Caco-2 (cell line): ENCODE measurements around the gene RIF1. TPM values are rescaled to one million over a fixed set of nuclear protein-coding genes. Genes with fewer than 3 reads are reported as not detected.

Experiments
- BruUV-seq: library from RNA; stranded (reverse); fragments of 400-500 nt; replicated peaks from 2 replicates; lab custom pipeline; 2021; lab: Mats Ljungman, UMichigan
- CTCF ChIA-PET: fragments of 300-600 bp; sonication (Branson Sonifier 250); formaldehyde crosslinking; loops from one replicate; lab custom pipeline; 2022; ENCODE audit warnings: antibody characterized with exemption; lab: Charles Lee
- POLR2A ChIA-PET: fragments of 300-600 bp; sonication (Branson Sonifier 250); formaldehyde crosslinking; loops from one replicate; lab custom pipeline; 2022; ENCODE audit warnings: antibody characterized with exemption; lab: Charles Lee
- DNase-seq, 2 experiments: peaks; one replicate each; pipeline versions ENCODE4 v3.0.0 to v3.0.0-alpha.2; 2020 to 2022
- H3K27me3 ChIP-seq: replicated peaks from 2 replicates; pipeline ENCODE4 v1.6.0; 2011; ENCODE audit warnings: low read length; ENCODE audit not compliant: control insufficient read depth, insufficient read depth
- H3K36me3 ChIP-seq: 2 replicates; pipeline ENCODE4 v1.5.1; 2011; ENCODE audit warnings: low read length; ENCODE audit not compliant: control insufficient read depth, insufficient read depth
- H3K4me1 ChIP-seq: fragments of 250-450 bp; sonication (Bioruptor Pico); 2 replicates; pipeline ENCODE4 v1.5.1; 2020; ENCODE audit warnings: mild to moderate bottlenecking
- H3K4me3 ChIP-seq: 2 replicates; pipeline ENCODE4 v1.5.1; 2011; ENCODE audit warnings: low read depth, mild to moderate bottlenecking, control low read depth, low read length
- H3K9me3 ChIP-seq: fragments of 250-450 bp; sonication (Bioruptor Pico); 2 replicates; pipeline ENCODE4 v1.5.1; 2020; ENCODE audit warnings: mild to moderate bottlenecking, moderate library complexity
- H3K27ac Mint-ChIP-seq: one replicate; pipeline ENCODE4 v1.8.0; 2022; ENCODE audit warnings: mixed read lengths; ENCODE audit not compliant: unreplicated experiment
- H3K27me3 Mint-ChIP-seq: one replicate; pipeline ENCODE4 v1.8.0; 2022; ENCODE audit warnings: mixed read lengths; ENCODE audit not compliant: insufficient read depth, unreplicated experiment
- H3K36me3 Mint-ChIP-seq: one replicate; pipeline ENCODE4 v1.8.0; 2022; ENCODE audit warnings: mild to moderate bottlenecking, mixed read lengths; ENCODE audit not compliant: insufficient read depth, unreplicated experiment
- H3K4me1 Mint-ChIP-seq: one replicate; pipeline ENCODE4 v1.8.0; 2022; ENCODE audit warnings: low read depth, mixed read lengths; ENCODE audit not compliant: unreplicated experiment
- H3K4me3 Mint-ChIP-seq: one replicate; pipeline ENCODE4 v1.8.0; 2022; ENCODE audit warnings: mild to moderate bottlenecking, moderate library complexity, mixed read lengths; ENCODE audit not compliant: unreplicated experiment
- H3K9me3 Mint-ChIP-seq: one replicate; pipeline ENCODE4 v1.8.0; 2022; ENCODE audit warnings: mixed read lengths; ENCODE audit not compliant: unreplicated experiment
- CTCF ChIP-seq, 2 experiments: fragments of 200-600 bp in 1 of 2; IDR thresholded peaks; 1 replicate in 1 of 2; 2 replicates in 1 of 2; pipeline versions ENCODE4 v1.5.1 to v1.8.0; 2011 to 2022; ENCODE audit warnings: antibody characterized with exemption in 1 of 2, control low read depth in 1 of 2, inconsistent platforms in 1 of 2, low read depth in 1 of 2, low read length in 1 of 2, mild to moderate bottlenecking in 1 of 2, moderate library complexity in 1 of 2; ENCODE audit not compliant: insufficient read depth in 1 of 2, severe bottlenecking in 1 of 2, unreplicated experiment in 1 of 2
- intact Hi-C: fragments of 100-400 bp; cut with micrococcal nuclease; formaldehyde crosslinking; loops from one replicate; pipeline ENCODE4 v1.10.0; 2022; ENCODE audit not compliant: unreplicated experiment
- total RNA-seq: library from RNA; stranded (reverse); gene quantifications from 2 replicates; pipeline ENCODE4 v1.2.3, GENCODE V29; 2022

The RIF1 gene
- total RNA-seq, 1 experiment from 2014 or later = 63.9 TPM

GRCh38 chr2:151491496-151491895 is 81.8 kb downstream of the RIF1 start:
- Histone ChIP-seq H3K9me3 (no peaks in the 10 kb centered on the region), H3K27me3 (no peaks in the 10 kb centered on the region), H3K36me3 (no peaks in the 10 kb centered on the region; the same call in 1 of the 2 replicates), H3K4me3 (no peak overlapping the region), H3K4me1 (no peaks in the 10 kb centered on the region)
- BruUV-seq = no TSS peak
- H3K27me3 Mint-ChIP-seq = no peaks in the 10 kb centered on the region
- intact Hi-C loops = no loop called here
- CTCF ChIA-PET = no interaction called here
- H3K4me3 Mint-ChIP-seq = no peak overlapping the region
- POLR2A ChIA-PET = no interaction called here
- no peaks in the 10 kb centered on the region for H3K9me3 Mint-ChIP-seq
- TF ChIP-seq CTCF (IDR thresholded peaks at IDR 0.05; ENCODE audit: insufficient read depth in 1 of 2, low read depth in 1 of 2, low read length in 1 of 2, severe bottlenecking in 1 of 2, unreplicated experiment in 1 of 2) = no peak
- no peaks in the 10 kb centered on the region for H3K4me1 Mint-ChIP-seq
- no peak overlapping the region for H3K27ac Mint-ChIP-seq
- peaks cover 12% of the 10 kb centered on the region for H3K36me3 Mint-ChIP-seq
- no peak for DNase-seq

- no peak for TF ChIP-seq CTCF (IDR thresholded peaks at IDR 0.05; ENCODE audit: insufficient read depth in 1 of 2, low read depth in 1 of 2, low read length in 1 of 2, severe bottlenecking in 1 of 2, unreplicated experiment in 1 of 2)
- H3K4me3 Mint-ChIP-seq = no peak overlapping the region
- ChIA-PET CTCF (no interaction called here), POLR2A (no interaction called here)
- no peaks in the 10 kb centered on the region for H3K27me3 ChIP-seq
- H3K9me3 ChIP-seq = no peaks in the 10 kb centered on the region
- no peaks in the 10 kb centered on the region for H3K36me3 ChIP-seq
- no TSS peak for BruUV-seq
- H3K4me3 ChIP-seq = no peak overlapping the region
- DNase-seq = no peak
- H3K4me1 Mint-ChIP-seq = no peaks in the 10 kb centered on the region
- H3K4me1 ChIP-seq = no peaks in the 10 kb centered on the region
- no peaks in the 10 kb centered on the region for H3K9me3 Mint-ChIP-seq
- no peak overlapping the region for H3K27ac Mint-ChIP-seq
- no peaks in the 10 kb centered on the region for H3K36me3 Mint-ChIP-seq
- intact Hi-C loops = no loop called here
- no peaks in the 10 kb centered on the region for H3K27me3 Mint-ChIP-seq
These were observed 88.5 kb downstream of the RIF1 start for GRCh38 chr2:151498178-151498577.

GRCh38 chr2:151506170-151506569 is 96.5 kb downstream of the RIF1 start:
- POLR2A ChIA-PET = no interaction called here
- no peak overlapping the region for H3K27ac Mint-ChIP-seq

More at GRCh38 chr2:151506170-151506569, 96.5 kb downstream of the RIF1 start:
- no peaks in the 10 kb centered on the region for H3K4me1 ChIP-seq
- CTCF ChIA-PET = no interaction called here
- Mint-ChIP-seq H3K36me3 (no peaks in the 10 kb centered on the region), H3K4me1 (no peaks in the 10 kb centered on the region), H3K4me3 (no peak overlapping the region), H3K9me3 (no peaks in the 10 kb centered on the region), H3K27me3 (no peaks in the 10 kb centered on the region)
- DNase-seq = no peak
- TF ChIP-seq CTCF (IDR thresholded peaks at IDR 0.05; ENCODE audit: insufficient read depth in 1 of 2, low read depth in 1 of 2, low read length in 1 of 2, severe bottlenecking in 1 of 2, unreplicated experiment in 1 of 2) = no peak
- no peak overlapping the region for H3K4me3 ChIP-seq
- intact Hi-C loops = no loop called here
- no peaks in the 10 kb centered on the region; the same call in 1 of the 2 replicates for H3K36me3 ChIP-seq
- no peaks in the 10 kb centered on the region for H3K27me3 ChIP-seq
- H3K9me3 ChIP-seq = no peaks in the 10 kb centered on the region
- no TSS peak for BruUV-seq
